T-cell (primary cell): ENCODE measurements around the gene LAP3. TPM values are rescaled to one million over a fixed set of nuclear protein-coding genes. Genes with fewer than 3 reads are reported as not detected.

Experiments used
- ATAC-seq, 4 experiments: fragments of 200-7000 bp in 3 of 4; fragments of 150-1000 bp in 1 of 4; cut with Tn5 transposase; replicated peaks in 1 of 4; 1 replicate in 3 of 4; 2 replicates in 1 of 4; pipeline ENCODE4 v1.10.0; 2021; ENCODE audit warnings: moderate library complexity in 3 of 4, mild to moderate bottlenecking in 2 of 4, moderate number of reproducible peaks in 1 of 4
- CTCF ChIA-PET, 2 donors: fragments of 300-600 bp; sonication (Branson Sonifier 250); formaldehyde crosslinking; loops; one replicate each; lab custom pipeline; 2022; ENCODE audit warnings: antibody characterized with exemption in 2 of 2; lab: Charles Lee
- POLR2A ChIA-PET, 2 donors: fragments of 300-600 bp; sonication (Branson Sonifier 250); formaldehyde crosslinking; loops; one replicate each; lab custom pipeline; 2022; ENCODE audit warnings: antibody characterized with exemption in 2 of 2; lab: Charles Lee
- DNase-seq, 35 experiments: peaks; one replicate each; pipeline versions ENCODE4 v3.0.0 to v3.0.0-alpha.2; 2013 to 2023
- H3K27ac ChIP-seq: one replicate; pipeline ENCODE4 v1.5.1; 2013; ENCODE audit warnings: low read length
- H3K27me3 ChIP-seq, 2 experiments: replicated peaks in 1 of 2; 1 replicate in 1 of 2; 2 replicates in 1 of 2; pipeline versions ENCODE4 v1.6.1 to v1.7.0; 2013; ENCODE audit warnings: low read length in 1 of 2, mixed read lengths in 1 of 2; ENCODE audit not compliant: control insufficient read depth in 2 of 2, insufficient read depth in 2 of 2; ENCODE audit errors: extremely low read depth in 1 of 2
- H3K36me3 ChIP-seq, 2 donors: 1 replicate in 1 of 2; 2 replicates in 1 of 2; pipeline versions ENCODE4 v1.6.1 to v1.7.0; 2013; ENCODE audit warnings: low read length in 1 of 2; ENCODE audit not compliant: control insufficient read depth in 2 of 2, insufficient read depth in 1 of 2; ENCODE audit errors: extremely low read depth in 1 of 2
- H3K4me1 ChIP-seq, 2 experiments: 1 replicate in 1 of 2; 2 replicates in 1 of 2; pipeline versions ENCODE4 v1.6.1 to v1.7.0; 2013; ENCODE audit warnings: low read length in 2 of 2, mixed read lengths in 1 of 2; ENCODE audit not compliant: insufficient read depth in 2 of 2, control insufficient read depth in 1 of 2; ENCODE audit errors: extremely low read depth in 1 of 2
- H3K4me3 ChIP-seq, 2 donors: 1 replicate in 1 of 2; 2 replicates in 1 of 2; pipeline versions ENCODE4 v1.5.1 to v1.7.0; 2013; ENCODE audit warnings: mild to moderate bottlenecking in 2 of 2, low read length in 1 of 2, moderate library complexity in 1 of 2; ENCODE audit not compliant: control insufficient read depth in 1 of 2; ENCODE audit errors: extremely low read depth in 1 of 2
- H3K9me3 ChIP-seq: 2 replicates; pipeline ENCODE4 v1.7.0; 2013
- H3K27ac Mint-ChIP-seq, 2 donors: one replicate each; pipeline ENCODE4 v1.8.0; 2020 to 2021; ENCODE audit warnings: mild to moderate bottlenecking in 2 of 2, mixed read lengths in 2 of 2
- H3K27me3 Mint-ChIP-seq, 2 donors: one replicate each; pipeline ENCODE4 v1.8.0; 2021 to 2022; ENCODE audit warnings: mixed read lengths in 2 of 2
- H3K36me3 Mint-ChIP-seq: one replicate; pipeline ENCODE4 v1.8.0; 2021; ENCODE audit warnings: mixed read lengths
- H3K4me1 Mint-ChIP-seq, 3 donors: one replicate each; pipeline ENCODE4 v1.8.0; 2020 to 2022; ENCODE audit warnings: mixed read lengths in 3 of 3, mild to moderate bottlenecking in 1 of 3
- H3K4me3 Mint-ChIP-seq, 3 donors: one replicate each; pipeline ENCODE4 v1.8.0; 2020 to 2022; ENCODE audit warnings: mild to moderate bottlenecking in 3 of 3, mixed read lengths in 3 of 3, moderate library complexity in 3 of 3
- H3K9me3 Mint-ChIP-seq, 3 donors: one replicate each; pipeline ENCODE4 v1.8.0; 2020 to 2022; ENCODE audit warnings: mixed read lengths in 3 of 3
- whole genome bisulfite sequencing: methylation state at CpG from one replicate; pipeline ENCODE4 v1.1.5; 2013; ENCODE audit warnings: missing lambda C conversion rate; ENCODE audit not compliant: insufficient coverage; 5-methylcytosine and 5-hydroxymethylcytosine counted together
- total RNA-seq, 35 experiments: library from RNA in 6 of 35; stranded (reverse) in 6 of 35; fragments of 120-200 nt in 1 of 35; gene quantifications; one replicate each; pipeline versions ENCODE4 v1.2.1 to v1.2.4 and lab custom pipeline; 2013 to 2026

Gene LAP3
- total RNA-seq, 5 donors from 2014 or later (not counting 1 experiment from before 2014, with no cell fraction given) = 23.5 to 58.4 (median 25.1) TPM

GRCh38 chr4:17635056-17635455 lies 58.1 kb downstream of the LAP3 start:
- Histone ChIP-seq H3K4me1 (peaks cover 0 to 6% of the 10 kb centered on the region in 2 experiments), H3K9me3 (no peaks in the 10 kb centered on the region), H3K4me3 (no peak overlapping the region), H3K36me3 (peaks cover 10 to 39% of the 10 kb centered on the region in 2 donors), H3K27me3 (no peaks in the 10 kb centered on the region), H3K27ac (no peak overlapping the region)
- H3K27me3 Mint-ChIP-seq = no peaks in the 10 kb centered on the region
- ChIA-PET CTCF (interaction anchor here in 1 of 2 donors (2.8 kb wide), 1 partner anchor 86 kb away, joined by 17 read pairs; no protein-coding TSS in a partner anchor), POLR2A (no interaction called here)
- no peaks in the 10 kb centered on the region for H3K9me3 Mint-ChIP-seq
- H3K27ac Mint-ChIP-seq = peak overlapping the region; percentile 1 to 64
- ATAC-seq (no peak), DNase-seq (no peak)
- WGBS = no CpG with 5 or more reads among the region's 4 CpGs
- H3K36me3 Mint-ChIP-seq = peaks cover 29% of the 10 kb centered on the region
- H3K4me3 Mint-ChIP-seq = no peak overlapping the region
- H3K4me1 Mint-ChIP-seq = no peaks in the 10 kb centered on the region

GRCh38 chr4:17636341-17636695 lies 59.3 kb downstream of the LAP3 start:
- H3K36me3 Mint-ChIP-seq = peaks cover 22% of the 10 kb centered on the region
- no peaks in the 10 kb centered on the region for H3K9me3 Mint-ChIP-seq
- ChIA-PET POLR2A (no interaction called here), CTCF (interaction anchor here (0.5 to 2.8 kb wide), 7 partner anchors 10 to 89 kb away, joined by 3 to 19 read pairs (median 4); no protein-coding TSS in a partner anchor)
- no peaks in the 10 kb centered on the region for H3K9me3 ChIP-seq
- no peak overlapping the region for H3K27ac ChIP-seq
- 94% methylated on average over 17 of the region's 17 CpGs for WGBS
- H3K4me1 Mint-ChIP-seq = no peaks in the 10 kb centered on the region
- no peak overlapping the region for H3K27ac Mint-ChIP-seq
- H3K4me3 Mint-ChIP-seq = no peak overlapping the region
- H3K4me1 ChIP-seq = peaks cover 0 to 6% of the 10 kb centered on the region in 2 experiments
- no peaks in the 10 kb centered on the region for H3K27me3 Mint-ChIP-seq
- peaks cover 10 to 27% of the 10 kb centered on the region in 2 donors for H3K36me3 ChIP-seq
- DNase-seq (no peak), ATAC-seq (peak in 1 of 4 experiments; percentile 15)
- H3K4me3 ChIP-seq = no peak overlapping the region
- H3K27me3 ChIP-seq = no peaks in the 10 kb centered on the region

GRCh38 chr4:17636696-17637622 lies 60.0 kb downstream of the LAP3 start:
- peaks cover 0 to 6% of the 10 kb centered on the region in 2 experiments for H3K4me1 ChIP-seq
- no peak overlapping the region for H3K27ac Mint-ChIP-seq
- H3K9me3 Mint-ChIP-seq = no peaks in the 10 kb centered on the region
- H3K4me3 ChIP-seq = no peak overlapping the region
- no peak overlapping the region for H3K27ac ChIP-seq
- ATAC-seq (peak; percentile 76 to 80 (median 79)), DNase-seq (peak; percentile 15 to 80 (median 60))
- H3K36me3 ChIP-seq = peaks cover 8 to 20% of the 10 kb centered on the region in 2 donors
- no peaks in the 10 kb centered on the region for H3K27me3 Mint-ChIP-seq
- POLR2A ChIA-PET = no interaction called here
- H3K4me1 Mint-ChIP-seq = no peaks in the 10 kb centered on the region
- H3K36me3 Mint-ChIP-seq = peaks cover 18% of the 10 kb centered on the region
- CTCF ChIA-PET = interaction anchor here (0.5 to 2.8 kb wide), 9 partner anchors 10 to 90 kb away, joined by 3 to 19 read pairs (median 4); no protein-coding TSS in a partner anchor
- WGBS = 69% methylated on average over 30 of the region's 32 CpGs
- H3K9me3 ChIP-seq = no peaks in the 10 kb centered on the region
- H3K4me3 Mint-ChIP-seq = no peak overlapping the region
- H3K27me3 ChIP-seq = no peaks in the 10 kb centered on the region

- H3K36me3 ChIP-seq = peaks cover 0 to 7% of the 10 kb centered on the region in 2 donors
- no peaks in the 10 kb centered on the region for H3K9me3 ChIP-seq
- 77% methylated on average over 7 of the region's 7 CpGs for WGBS
- peaks cover 0 to 6% of the 10 kb centered on the region in 2 experiments for H3K4me1 ChIP-seq
- H3K4me3 Mint-ChIP-seq = no peak overlapping the region
- H3K9me3 Mint-ChIP-seq = no peaks in the 10 kb centered on the region
- H3K36me3 Mint-ChIP-seq = peaks cover 9% of the 10 kb centered on the region
- DNase-seq = no peak
- H3K27me3 ChIP-seq = peaks cover 0 to 3% of the 10 kb centered on the region in 2 experiments
- no peak overlapping the region for H3K27ac Mint-ChIP-seq
- H3K27me3 Mint-ChIP-seq = no peaks in the 10 kb centered on the region
- ChIA-PET CTCF (no interaction called here), POLR2A (interaction anchor here in 1 of 2 donors (0.6 kb wide), 1 partner anchor 266 kb away, joined by 3 read pairs; no protein-coding TSS in a partner anchor)
- H3K27ac ChIP-seq = no peak overlapping the region
- peaks cover 3 to 5% (median 4%) of the 10 kb centered on the region in 3 donors for H3K4me1 Mint-ChIP-seq
- no peak overlapping the region for H3K4me3 ChIP-seq
- no peak for ATAC-seq
These were observed 62.1 kb downstream of the LAP3 start for GRCh38 chr4:17639136-17639535.

GRCh38 chr4:17642398-17642783 lies 65.4 kb downstream of the LAP3 start:
- Histone ChIP-seq H3K27me3 (peaks cover 0 to 8% of the 10 kb centered on the region in 2 experiments), H3K9me3 (no peaks in the 10 kb centered on the region), H3K4me3 (no peak overlapping the region), H3K4me1 (no peaks in the 10 kb centered on the region), H3K27ac (no peak overlapping the region), H3K36me3 (peaks cover 0 to 5% of the 10 kb centered on the region in 2 donors)
- WGBS = no CpG with 5 or more reads among the region's 1 CpG
- H3K27me3 Mint-ChIP-seq = no peaks in the 10 kb centered on the region
- no peak overlapping the region for H3K4me3 Mint-ChIP-seq
- ATAC-seq (no peak), DNase-seq (no peak)
- no peak overlapping the region for H3K27ac Mint-ChIP-seq
- peaks cover 2% of the 10 kb centered on the region for H3K36me3 Mint-ChIP-seq
- H3K9me3 Mint-ChIP-seq = no peaks in the 10 kb centered on the region
- peaks cover 3 to 5% (median 4%) of the 10 kb centered on the region in 3 donors for H3K4me1 Mint-ChIP-seq
- POLR2A ChIA-PET = no interaction called here
- CTCF ChIA-PET = no interaction called here

GRCh38 chr4:17646693-17647092 lies 69.7 kb downstream of the LAP3 start:
- no peaks in the 10 kb centered on the region for H3K9me3 Mint-ChIP-seq
- peaks cover 13 to 25% (median 16%) of the 10 kb centered on the region in 3 donors for H3K4me1 Mint-ChIP-seq
- no peak overlapping the region for H3K27ac Mint-ChIP-seq
- H3K27me3 ChIP-seq = peaks cover 0 to 20% of the 10 kb centered on the region in 2 experiments
- H3K36me3 ChIP-seq = peaks cover 0 to 5% of the 10 kb centered on the region in 2 donors
- no peak overlapping the region for H3K4me3 ChIP-seq
- H3K27ac ChIP-seq = no peak overlapping the region
- ChIA-PET POLR2A (no interaction called here), CTCF (interaction anchor here in 1 of 2 donors (0.6 kb wide), 1 partner anchor 16 kb away, joined by 4 read pairs; no protein-coding TSS in a partner anchor)
- no peak for DNase-seq
- no peak for ATAC-seq
- no peak overlapping the region for H3K4me3 Mint-ChIP-seq
- no peaks in the 10 kb centered on the region for H3K27me3 Mint-ChIP-seq
- WGBS = 38% methylated on average over 1 of the region's 3 CpGs
- no peaks in the 10 kb centered on the region for H3K36me3 Mint-ChIP-seq
- H3K9me3 ChIP-seq = no peaks in the 10 kb centered on the region
- peaks cover 6 to 14% of the 10 kb centered on the region in 2 experiments for H3K4me1 ChIP-seq
